ENCODE results near the gene VAC14. TPM values are rescaled to one million over a fixed set of nuclear protein-coding genes. Genes with fewer than 3 reads are reported as not detected.

Gene VAC14
- total RNA-seq, 1 donor from 2014 or later = 52.2 TPM

DNA sequence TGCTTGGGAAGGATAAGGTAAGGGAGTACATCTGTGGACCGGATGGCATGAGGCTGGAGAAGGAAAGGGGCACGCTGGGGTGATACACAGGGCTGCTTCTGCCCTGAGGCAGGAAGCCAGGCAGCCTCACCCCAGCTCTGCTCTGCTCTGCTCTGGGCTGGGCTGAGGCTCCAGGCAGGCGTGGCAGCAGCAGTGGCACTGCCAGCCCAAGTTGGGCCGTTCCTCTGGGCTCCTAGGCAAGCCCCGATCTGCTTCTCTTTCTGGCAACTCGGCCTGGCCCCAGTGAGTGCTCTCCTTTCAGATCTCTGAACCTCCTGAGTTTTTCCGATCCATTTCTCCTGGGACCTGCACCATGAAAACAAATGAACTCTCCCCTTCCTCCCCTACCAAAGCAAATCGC, 44.9 kb downstream of the VAC14 start:
- DNase-seq (no peak), ATAC-seq (no peak)
- intact Hi-C loops (cut with DNase I) = no loop called here
- Histone ChIP-seq H3K27ac (no peak overlapping the region), H3K27me3 (no peaks in the 10 kb centered on the region), H3K9me3 (no peaks in the 10 kb centered on the region), H3K36me3 (peaks cover 34% of the 10 kb centered on the region), H3K4me1 (peaks cover 25% of the 10 kb centered on the region), H3K4me3 (no peak overlapping the region)
- TF ChIP-seq, protein P1, sequence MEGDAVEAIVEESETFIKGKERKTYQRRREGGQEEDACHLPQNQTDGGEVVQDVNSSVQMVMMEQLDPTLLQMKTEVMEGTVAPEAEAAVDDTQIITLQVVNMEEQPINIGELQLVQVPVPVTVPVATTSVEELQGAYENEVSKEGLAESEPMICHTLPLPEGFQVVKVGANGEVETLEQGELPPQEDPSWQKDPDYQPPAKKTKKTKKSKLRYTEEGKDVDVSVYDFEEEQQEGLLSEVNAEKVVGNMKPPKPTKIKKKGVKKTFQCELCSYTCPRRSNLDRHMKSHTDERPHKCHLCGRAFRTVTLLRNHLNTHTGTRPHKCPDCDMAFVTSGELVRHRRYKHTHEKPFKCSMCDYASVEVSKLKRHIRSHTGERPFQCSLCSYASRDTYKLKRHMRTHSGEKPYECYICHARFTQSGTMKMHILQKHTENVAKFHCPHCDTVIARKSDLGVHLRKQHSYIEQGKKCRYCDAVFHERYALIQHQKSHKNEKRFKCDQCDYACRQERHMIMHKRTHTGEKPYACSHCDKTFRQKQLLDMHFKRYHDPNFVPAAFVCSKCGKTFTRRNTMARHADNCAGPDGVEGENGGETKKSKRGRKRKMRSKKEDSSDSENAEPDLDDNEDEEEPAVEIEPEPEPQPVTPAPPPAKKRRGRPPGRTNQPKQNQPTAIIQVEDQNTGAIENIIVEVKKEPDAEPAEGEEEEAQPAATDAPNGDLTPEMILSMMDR (IDR thresholded peaks at IDR 0.05) = no peak

DNA sequence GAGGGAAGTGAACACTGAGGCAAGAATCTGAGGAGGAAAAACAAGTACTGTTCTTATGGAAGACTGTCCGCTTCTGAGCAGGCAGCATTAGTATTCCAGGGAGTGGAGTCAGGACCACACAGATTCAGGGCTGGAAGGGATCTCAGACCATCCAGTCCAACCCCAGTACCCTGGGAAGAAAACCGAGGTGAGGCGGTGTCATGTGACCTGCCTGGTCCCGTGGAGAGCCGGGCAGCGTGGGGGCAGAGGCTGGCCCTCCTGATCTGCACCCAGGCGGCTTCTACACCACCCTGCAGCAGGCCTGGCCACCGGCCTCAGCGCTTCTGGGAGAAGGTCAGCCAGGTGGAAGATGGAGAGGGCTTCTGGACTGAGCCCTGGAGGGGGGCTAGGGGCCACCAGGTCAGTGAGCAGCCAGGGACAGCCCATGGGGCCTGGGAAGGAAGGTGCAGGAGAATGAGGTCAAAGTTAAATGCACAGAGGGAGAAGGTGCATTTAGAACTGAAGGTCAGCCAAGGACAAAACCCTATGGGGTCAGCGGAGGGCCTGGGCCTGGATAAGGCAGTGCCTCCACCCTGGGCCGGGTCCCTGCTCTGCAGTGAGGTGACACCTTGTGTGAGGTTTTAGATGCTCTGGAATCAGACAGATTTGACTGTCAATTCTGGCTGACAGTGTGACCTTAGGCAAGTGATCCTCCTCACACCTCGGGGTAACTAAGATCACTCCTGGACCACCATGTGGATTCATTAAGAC, 45.9 kb downstream of the VAC14 start:
- H3K36me3 ChIP-seq = peaks cover 30% of the 10 kb centered on the region
- intact Hi-C loops (cut with DNase I) = no loop called here

GRCh38 chr16:70754371-70754770, 46.6 kb downstream of the VAC14 start:
- H3K27ac ChIP-seq = peak overlapping the region; percentile 14
- peaks cover 42% of the 10 kb centered on the region for H3K4me1 ChIP-seq
- H3K9me3 ChIP-seq = no peaks in the 10 kb centered on the region
- no peak for ATAC-seq
- peaks cover 28% of the 10 kb centered on the region for H3K36me3 ChIP-seq
- H3K4me3 ChIP-seq = no peak overlapping the region
- no peaks in the 10 kb centered on the region for H3K27me3 ChIP-seq
- intact Hi-C loops (cut with DNase I) = no loop called here
- DNase-seq = no peak
- TF ChIP-seq, protein P1 (IDR thresholded peaks at IDR 0.05) = no peak

More for the DNA sequence above, 45.9 kb downstream of the VAC14 start:
- Histone ChIP-seq H3K27ac (no peak overlapping the region), H3K4me3 (no peak overlapping the region), H3K9me3 (no peaks in the 10 kb centered on the region), H3K27me3 (no peaks in the 10 kb centered on the region), H3K4me1 (peaks cover 35% of the 10 kb centered on the region)
- TF ChIP-seq, protein P1 (IDR thresholded peaks at IDR 0.05) = no peak
- no peak for DNase-seq
- no peak for ATAC-seq

GRCh38 chr16:70753694-70754325, 47.1 kb downstream of the VAC14 start:
- no peaks in the 10 kb centered on the region for H3K27me3 ChIP-seq
- peak overlapping the region; percentile 14 for H3K27ac ChIP-seq
- peaks cover 47% of the 10 kb centered on the region for H3K4me1 ChIP-seq
- peaks cover 23% of the 10 kb centered on the region for H3K36me3 ChIP-seq
- H3K4me3 ChIP-seq = no peak overlapping the region
- TF ChIP-seq, protein P1 (IDR thresholded peaks at IDR 0.05) = no peak
- no peak for ATAC-seq
- intact Hi-C loops (cut with DNase I) = no loop called here
- H3K9me3 ChIP-seq = no peaks in the 10 kb centered on the region
- no peak for DNase-seq

- TF ChIP-seq, protein P1 (IDR thresholded peaks at IDR 0.05) = no peak
- H3K36me3 ChIP-seq = peaks cover 17% of the 10 kb centered on the region
- peak overlapping the region; percentile 11 for H3K27ac ChIP-seq
- peaks cover 50% of the 10 kb centered on the region for H3K4me1 ChIP-seq
- H3K9me3 ChIP-seq = no peaks in the 10 kb centered on the region
- no peaks in the 10 kb centered on the region for H3K27me3 ChIP-seq
- intact Hi-C loops (cut with DNase I) = no loop called here
- DNase-seq (no peak), ATAC-seq (no peak)
- H3K4me3 ChIP-seq = no peak overlapping the region
These were observed 47.7 kb downstream of the VAC14 start for GRCh38 chr16:70753228-70753627.

Measured in upper lobe of right lung (tissue), 1 donor.